ENCODE measurements around the gene FADS1. TPM values are rescaled to one million over a fixed set of nuclear protein-coding genes. Genes with fewer than 3 reads are reported as not detected.

Gene FADS1
- total RNA-seq, 4 donors from 2014 or later: 7.3 to 58.6 (median 21.8) TPM

DNA sequence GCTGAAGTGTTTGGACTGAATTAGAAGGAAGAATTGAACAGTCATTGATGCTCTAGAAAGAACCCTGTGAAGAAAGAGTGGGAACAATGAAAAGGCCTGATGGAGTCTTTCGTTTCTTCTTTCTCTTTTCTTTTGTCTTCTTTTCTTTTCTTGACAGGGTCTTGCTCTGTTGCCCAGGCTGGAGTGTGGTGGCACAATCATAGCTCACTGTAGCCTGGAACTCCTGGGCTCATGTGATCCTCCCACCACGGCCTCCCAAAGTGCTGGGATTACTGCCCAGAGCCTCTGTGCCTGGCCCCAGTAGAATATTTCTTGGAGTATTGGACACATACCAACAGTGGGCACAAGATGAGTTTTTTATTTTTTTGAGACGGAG lies 23.0 kb downstream of the FADS1 start:
- no peak for TF ChIP-seq POLR2A (IDR thresholded peaks at IDR 0.05)
- TF ChIP-seq, protein P1, sequence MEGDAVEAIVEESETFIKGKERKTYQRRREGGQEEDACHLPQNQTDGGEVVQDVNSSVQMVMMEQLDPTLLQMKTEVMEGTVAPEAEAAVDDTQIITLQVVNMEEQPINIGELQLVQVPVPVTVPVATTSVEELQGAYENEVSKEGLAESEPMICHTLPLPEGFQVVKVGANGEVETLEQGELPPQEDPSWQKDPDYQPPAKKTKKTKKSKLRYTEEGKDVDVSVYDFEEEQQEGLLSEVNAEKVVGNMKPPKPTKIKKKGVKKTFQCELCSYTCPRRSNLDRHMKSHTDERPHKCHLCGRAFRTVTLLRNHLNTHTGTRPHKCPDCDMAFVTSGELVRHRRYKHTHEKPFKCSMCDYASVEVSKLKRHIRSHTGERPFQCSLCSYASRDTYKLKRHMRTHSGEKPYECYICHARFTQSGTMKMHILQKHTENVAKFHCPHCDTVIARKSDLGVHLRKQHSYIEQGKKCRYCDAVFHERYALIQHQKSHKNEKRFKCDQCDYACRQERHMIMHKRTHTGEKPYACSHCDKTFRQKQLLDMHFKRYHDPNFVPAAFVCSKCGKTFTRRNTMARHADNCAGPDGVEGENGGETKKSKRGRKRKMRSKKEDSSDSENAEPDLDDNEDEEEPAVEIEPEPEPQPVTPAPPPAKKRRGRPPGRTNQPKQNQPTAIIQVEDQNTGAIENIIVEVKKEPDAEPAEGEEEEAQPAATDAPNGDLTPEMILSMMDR (IDR thresholded peaks at IDR 0.05): no peak
- no peak for DNase-seq (ENCODE audit: low spot score in 2 of 2)
- 49 to 65% methylated on average over 3 of the region's 3 CpGs for WGBS, 2 donors
- H3K4me3 ChIP-seq (ENCODE audit: low read depth, poor library complexity, severe bottlenecking): no peak overlapping the region
- intact Hi-C loops (cut with DNase I; ENCODE audit: low total_unique reads): loop anchor here (10.0 kb wide), 1 partner anchor 321 kb away; no protein-coding TSS in a partner anchor

GRCh38 chr11:61793083-61793828 lies 23.5 kb downstream of the FADS1 start:
- 2 to 5% methylated on average over 20 to 29 of the region's 29 CpGs for WGBS, 2 donors
- H3K4me3 ChIP-seq (ENCODE audit: low read depth, poor library complexity, severe bottlenecking): peak overlapping the region; percentile 77
- TF ChIP-seq, protein P1 (IDR thresholded peaks at IDR 0.05): no peak
- TF ChIP-seq POLR2A (IDR thresholded peaks at IDR 0.05): no peak
- no peak for DNase-seq (ENCODE audit: low spot score in 2 of 2)
- intact Hi-C loops (cut with DNase I; ENCODE audit: low total_unique reads): loop anchor here (10.0 kb wide), 1 partner anchor 322 kb away; no protein-coding TSS in a partner anchor

GRCh38 chr11:61792310-61793082 lies 24.3 kb downstream of the FADS1 start, which contains the start of the genes FEN1 and TMEM258:
Gene FEN1 (plus strand): TSS chr11:61792911. CDS start chr11:61795362, 2,451 bp downstream.
Gene TMEM258 (minus strand): TSS chr11:61792599. CDS start chr11:61792558, 41 bp downstream.
- DNase-seq (ENCODE audit: low spot score in 2 of 2): peak; percentile 86 to 98
- peak in 1 of 2 donors; percentile 55 for TF ChIP-seq POLR2A (IDR thresholded peaks at IDR 0.05)
- TF ChIP-seq, protein P1 (IDR thresholded peaks at IDR 0.05): no peak
- intact Hi-C loops (cut with DNase I; ENCODE audit: low total_unique reads): loop anchor here (10.0 kb wide), 1 partner anchor 322 kb away; no protein-coding TSS in a partner anchor
- WGBS, 2 donors: 0 to 1% methylated on average over 39 to 61 of the region's 61 CpGs
- H3K4me3 ChIP-seq (ENCODE audit: low read depth, poor library complexity, severe bottlenecking): peak within 1 kb of the TSS; percentile 77

DNA sequence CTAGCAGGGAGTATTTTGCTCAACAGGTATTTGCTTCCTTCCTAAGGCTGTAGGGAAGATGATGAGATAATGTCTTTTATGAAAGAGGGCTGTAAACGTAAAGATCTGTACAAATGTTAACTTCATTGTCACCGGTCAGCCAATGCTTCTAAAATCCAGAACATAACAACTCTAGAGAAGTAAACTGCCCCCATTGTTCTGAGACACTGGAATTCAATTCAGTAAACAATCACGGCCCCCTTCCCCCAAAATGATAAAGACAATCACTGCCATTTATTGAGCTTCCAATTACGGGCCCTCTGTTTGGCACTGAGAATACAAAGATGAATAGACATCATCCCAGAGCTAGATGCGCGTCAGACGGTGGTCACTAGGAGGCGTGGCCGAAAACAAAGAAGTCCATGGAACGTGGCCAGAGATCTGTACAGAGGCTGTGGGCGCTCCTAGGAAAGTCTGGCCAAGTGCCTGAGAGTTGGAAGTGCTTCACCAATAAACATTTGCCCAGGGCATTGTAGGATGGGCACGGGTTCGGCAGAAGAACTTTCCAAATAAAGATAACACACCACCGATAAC lies 25.0 kb downstream of the FADS1 start:
- 4% methylated on average over 14 of the region's 14 CpGs for WGBS, 2 donors
- peak in 1 of 2 donors; percentile 67 for DNase-seq (ENCODE audit: low spot score in 2 of 2)
- peak overlapping the region; percentile 77 for H3K4me3 ChIP-seq (ENCODE audit: low read depth, poor library complexity, severe bottlenecking)
- no peak for TF ChIP-seq POLR2A (IDR thresholded peaks at IDR 0.05)
- TF ChIP-seq, protein P1 (IDR thresholded peaks at IDR 0.05): no peak
- intact Hi-C loops (cut with DNase I; ENCODE audit: low total_unique reads): loop anchor here (10.0 kb wide), 1 partner anchor 323 kb away; no protein-coding TSS in a partner anchor

DNA sequence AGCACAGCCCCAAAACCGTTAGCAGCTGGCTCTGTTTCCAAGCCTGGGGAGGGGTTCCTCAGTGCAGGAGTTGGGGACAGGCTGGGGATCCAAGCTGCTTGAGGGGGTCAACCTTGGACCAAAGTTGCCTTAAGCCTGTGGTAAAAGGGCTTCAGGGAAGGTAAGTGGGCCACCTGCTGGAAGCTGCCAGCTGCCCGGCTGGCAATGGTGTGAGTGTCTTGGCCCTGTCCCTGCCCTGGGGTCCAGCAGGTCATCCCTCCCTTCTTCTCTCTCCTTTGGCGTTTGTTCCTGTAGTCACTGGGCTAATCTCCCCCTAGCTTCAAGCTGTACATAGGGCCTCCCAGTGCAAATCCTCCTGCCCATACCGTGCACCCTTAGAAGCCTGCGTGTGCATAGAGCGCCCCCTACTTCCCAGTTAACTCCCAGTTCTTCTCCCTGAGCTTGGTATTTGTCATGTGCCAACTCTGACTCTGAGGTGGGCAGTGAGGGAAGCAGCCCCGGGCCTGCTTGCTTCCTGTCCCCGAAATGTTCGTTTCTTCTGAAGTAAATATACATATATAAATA lies 28.8 kb downstream of the FADS1 start:
- intact Hi-C loops (cut with DNase I; ENCODE audit: low total_unique reads): no loop called here
- no peak for TF ChIP-seq POLR2A (IDR thresholded peaks at IDR 0.05)
- TF ChIP-seq, protein P1 (IDR thresholded peaks at IDR 0.05): no peak
- no peak for DNase-seq (ENCODE audit: low spot score in 2 of 2)
- WGBS, 2 donors: 68 to 75% methylated on average over 9 of the region's 9 CpGs
- H3K4me3 ChIP-seq (ENCODE audit: low read depth, poor library complexity, severe bottlenecking): no peak overlapping the region
